Activated CD8-positive, alpha-beta memory T cell treated with anti-CD3 and anti-CD28 coated beads for 48 hours (primary cell): ENCODE data around the gene SEMA3B.
"Not testable (repeated sequence)": the region's sequence is repeated elsewhere in the genome, so short reads cannot be mapped to it uniquely, and the experiment has no call there.

Experiments
- DNase-seq, 3 experiments: peaks; one replicate each; pipeline ENCODE4 v3.0.0-alpha.2; 2020; ENCODE audit warnings: low read depth in 2 of 3, low spot score in 2 of 3

SEMA3B gene

DNA sequence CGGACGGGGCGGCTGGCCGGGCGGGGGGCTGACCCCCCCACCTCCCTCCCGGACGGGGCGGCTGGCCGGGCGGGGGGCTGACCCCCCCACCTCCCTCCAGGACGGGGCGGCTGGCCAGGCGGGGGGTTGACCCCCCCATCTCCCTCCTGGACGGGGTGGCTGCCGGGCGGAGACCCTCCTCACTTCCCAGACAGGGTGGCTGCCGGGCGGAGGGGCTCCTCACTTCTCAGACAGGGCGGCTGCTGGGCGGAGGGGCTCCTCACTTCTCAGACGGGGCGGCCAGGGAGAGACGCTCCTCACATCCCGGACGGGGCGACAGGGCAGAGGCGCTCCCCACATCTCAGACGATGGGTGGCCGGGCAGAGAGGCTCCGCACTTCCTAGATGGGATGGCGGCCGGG, 43.1 kb downstream of the SEMA3B start:
- not testable (repeated sequence) for DNase-seq

DNA sequence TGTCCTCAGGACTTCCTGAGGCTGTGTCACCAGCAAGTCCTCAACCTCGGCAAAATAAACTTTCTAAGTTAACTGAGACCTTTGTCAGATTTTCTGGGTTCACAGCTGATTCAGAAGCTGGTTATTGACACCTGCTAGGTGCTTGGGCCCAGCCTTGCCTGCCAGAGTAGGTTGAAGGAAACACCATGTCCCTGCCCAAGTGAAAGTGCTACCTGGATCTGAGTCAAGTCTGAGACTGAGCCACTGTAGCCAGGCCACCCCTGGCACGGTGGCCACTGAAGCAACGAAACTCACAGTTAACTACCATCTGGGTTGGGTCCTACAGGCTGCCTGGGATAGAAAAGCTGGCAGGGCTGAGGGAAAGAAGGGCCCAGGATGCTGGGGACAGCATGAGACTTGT, 45.4 kb downstream of the SEMA3B start:
- no peak for DNase-seq

DNA sequence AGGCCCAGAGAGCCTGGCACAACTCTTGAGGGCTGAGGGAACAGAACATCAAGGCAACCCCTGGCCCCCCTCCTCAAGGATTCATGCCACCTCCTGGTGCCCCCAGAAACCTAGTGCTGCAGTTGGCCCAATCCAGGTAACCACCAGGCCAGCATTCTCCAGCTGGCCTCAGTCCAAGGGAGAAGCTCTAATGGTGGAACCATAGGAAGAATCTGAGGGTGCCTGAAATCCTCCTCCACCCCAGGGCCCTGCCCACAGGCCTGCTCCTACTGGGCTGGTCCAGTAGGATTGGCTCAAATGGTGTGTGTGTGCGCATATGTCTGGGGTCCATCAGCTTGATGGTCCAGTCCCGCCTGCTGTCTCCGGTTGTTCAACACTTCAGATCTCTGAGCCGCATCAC, 45.9 kb downstream of the SEMA3B start:
- no peak for DNase-seq

DNA sequence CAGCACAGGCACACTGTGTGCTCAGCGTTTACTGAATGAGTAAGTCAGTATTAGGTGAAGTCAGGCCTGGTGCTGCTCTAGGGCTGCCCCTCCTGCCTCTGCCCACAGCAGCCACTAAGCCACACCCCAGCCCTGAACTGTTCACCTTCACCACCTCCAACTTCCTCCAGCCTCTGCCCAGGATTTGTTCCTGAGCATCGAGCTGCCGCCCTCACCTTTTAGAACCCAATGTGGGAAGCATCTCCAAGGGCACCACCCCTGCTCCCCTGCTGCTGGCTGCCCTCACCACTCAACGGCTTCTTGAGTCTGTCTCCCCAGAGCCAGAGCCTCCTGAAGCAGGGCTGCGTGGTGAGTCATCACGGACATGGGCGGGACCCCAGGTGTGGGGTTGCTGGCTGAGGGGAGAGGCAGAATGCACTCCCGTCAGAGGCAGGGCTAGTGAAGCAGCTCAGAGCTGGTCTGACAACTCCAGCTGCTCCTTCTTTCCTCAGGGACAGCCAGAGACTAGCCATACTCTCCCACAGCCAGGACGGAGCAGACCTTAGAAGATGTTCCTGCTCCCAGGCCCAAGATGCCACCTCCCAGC, 47.8 kb downstream of the SEMA3B start:
- DNase-seq = no peak

DNA sequence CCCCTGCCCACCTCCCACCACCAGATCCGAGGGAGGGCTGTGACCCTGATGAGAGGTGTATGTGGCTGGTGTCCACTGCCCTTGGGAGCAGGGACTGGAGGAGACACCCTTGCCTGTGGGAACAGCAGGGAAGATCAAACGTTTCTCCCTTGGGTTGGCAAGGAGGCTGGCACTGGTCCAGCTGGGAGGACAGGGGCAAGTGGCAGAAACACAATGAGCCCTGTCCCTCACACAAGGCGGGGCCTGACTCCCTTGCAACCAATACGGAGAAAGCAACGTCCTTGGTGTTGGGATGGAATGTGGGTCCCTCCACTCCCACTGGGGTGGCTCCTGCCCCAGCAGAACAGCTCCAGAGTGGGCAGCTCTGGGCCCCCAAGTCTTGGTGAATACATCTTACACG, 48.4 kb downstream of the SEMA3B start:
- DNase-seq = no peak

DNA sequence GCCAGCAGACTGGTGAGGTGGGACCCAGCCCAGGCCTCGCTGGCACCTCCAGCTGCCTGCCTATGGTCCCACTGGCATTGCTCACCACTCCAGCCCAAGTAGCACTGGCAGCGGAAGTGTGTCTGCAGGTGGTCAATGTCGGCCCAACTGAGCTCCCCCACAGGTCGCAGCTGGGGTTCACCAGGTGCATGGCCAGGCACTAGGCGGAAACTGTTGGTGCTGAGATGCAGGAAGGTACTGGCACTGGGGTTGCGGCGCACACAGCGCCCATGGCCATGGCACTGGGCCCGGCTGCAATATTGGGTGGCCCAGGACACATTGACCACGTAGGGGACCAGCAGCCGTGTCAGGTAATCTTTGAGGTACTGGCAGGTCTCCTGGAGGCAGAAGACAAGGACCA, 49.2 kb downstream of the SEMA3B start:
- DNase-seq = no peak

DNA sequence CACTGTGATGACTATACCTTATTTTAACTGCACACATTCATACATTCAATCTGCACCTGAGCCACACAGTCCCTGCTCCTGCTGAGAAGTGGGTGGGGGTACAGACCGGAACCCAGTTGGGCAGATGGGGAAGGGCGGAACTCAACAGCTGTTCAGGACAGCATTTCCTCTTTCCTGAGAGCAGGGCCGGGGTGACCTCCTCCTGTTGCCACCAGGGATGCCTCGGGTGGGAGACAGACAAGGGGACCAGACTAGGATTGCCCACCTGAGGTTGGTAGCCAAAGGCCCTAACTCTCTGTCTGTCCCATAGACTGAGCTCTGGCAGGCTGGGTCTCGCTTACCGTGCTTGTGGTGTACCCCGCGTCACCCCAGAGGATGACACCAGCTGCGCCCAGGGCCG, 49.7 kb downstream of the SEMA3B start:
- DNase-seq = no peak

DNA sequence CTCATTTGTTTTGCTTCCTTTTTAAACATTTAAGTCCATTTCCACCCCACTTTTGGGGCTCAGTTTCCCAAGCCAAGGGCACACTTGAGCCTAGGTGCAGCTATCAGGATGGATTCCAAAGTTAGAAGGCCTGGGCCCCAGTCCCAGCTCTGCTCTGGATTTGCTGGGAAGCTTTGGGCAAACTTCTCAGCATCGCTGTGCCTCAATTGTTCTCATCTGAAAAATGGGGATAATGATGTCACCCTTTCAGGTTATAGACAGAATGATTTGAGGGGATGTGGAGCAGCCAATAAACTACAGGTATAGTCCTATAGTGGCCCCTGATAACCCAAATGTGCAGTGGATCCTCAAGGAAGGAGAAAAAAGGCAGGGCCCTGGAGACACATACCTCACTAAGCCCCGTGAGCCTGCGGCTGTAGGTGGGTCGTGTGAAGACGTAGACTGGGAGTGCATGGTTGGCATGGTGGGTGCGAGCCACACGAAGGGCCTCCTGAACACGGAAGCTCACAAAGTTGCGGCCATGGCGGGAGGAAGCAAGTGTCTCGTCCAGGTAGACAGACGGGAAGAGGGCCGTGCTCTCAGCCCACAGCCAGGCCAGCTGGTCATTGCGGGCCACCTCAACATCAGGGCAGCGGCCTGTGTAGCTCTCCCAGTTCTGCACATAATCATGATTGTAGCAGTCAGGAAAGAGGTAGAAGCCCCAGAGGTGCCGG, 50.4 kb downstream of the SEMA3B start:
- DNase-seq = no peak

DNA sequence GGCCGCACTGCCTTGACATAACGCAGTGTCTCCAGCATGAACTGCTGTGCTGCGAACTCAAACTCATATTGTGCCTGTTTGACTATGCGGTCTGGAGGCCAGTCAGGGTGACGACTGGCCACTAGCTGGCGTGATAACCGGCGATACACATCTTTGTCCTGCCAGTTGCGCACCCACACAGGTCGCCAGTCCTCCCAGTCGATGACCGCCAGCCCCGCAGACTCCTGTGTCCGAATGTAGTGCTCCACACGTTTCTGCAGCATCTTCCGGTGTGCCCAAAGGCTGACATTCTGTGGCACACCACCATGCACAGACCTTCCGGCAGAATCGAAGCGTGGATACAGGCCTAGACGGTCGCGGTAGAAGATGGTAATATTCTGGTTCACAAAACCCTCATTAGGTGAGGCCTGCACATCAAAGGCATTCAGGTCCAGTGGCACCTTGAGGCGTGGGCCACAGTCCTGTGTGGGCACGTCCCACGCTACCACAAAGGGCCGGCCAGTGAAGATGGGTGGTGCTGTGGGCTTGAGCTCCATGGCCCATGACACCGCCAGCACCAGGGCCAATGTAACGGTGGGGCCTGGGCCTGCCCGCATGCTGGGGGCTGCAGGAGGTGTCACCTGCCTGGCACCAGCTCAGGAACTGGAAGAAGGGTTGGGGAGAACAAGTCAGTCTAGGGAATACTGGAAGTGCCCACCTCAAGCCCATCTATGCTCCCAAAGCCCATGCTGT, 51.1 kb downstream of the SEMA3B start:
- no peak for DNase-seq

DNA sequence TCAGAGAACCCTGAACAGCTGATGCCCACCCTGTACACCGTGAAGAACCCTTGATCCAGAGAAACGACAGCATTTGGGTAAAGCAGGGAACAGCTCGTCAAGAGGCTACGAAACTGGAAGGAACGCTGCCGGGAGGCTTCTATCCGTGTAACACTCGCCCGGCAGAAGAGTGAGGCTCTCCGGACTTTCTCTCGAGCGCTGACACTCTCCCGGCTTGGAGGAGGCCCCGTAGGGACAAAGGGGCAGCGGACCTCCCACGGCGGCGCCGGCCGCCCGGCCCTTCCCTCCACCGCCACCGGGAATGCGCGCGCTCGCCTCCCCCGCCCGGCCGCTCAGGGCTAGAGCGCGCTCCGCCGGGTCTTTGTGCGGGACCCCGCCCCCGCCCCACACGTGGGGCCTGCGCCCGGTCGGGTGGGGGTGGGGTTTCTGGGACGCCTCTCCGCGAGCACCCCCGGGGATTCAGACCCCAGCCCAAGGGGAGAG, 51.9 kb downstream of the SEMA3B start:
- no peak for DNase-seq

DNA sequence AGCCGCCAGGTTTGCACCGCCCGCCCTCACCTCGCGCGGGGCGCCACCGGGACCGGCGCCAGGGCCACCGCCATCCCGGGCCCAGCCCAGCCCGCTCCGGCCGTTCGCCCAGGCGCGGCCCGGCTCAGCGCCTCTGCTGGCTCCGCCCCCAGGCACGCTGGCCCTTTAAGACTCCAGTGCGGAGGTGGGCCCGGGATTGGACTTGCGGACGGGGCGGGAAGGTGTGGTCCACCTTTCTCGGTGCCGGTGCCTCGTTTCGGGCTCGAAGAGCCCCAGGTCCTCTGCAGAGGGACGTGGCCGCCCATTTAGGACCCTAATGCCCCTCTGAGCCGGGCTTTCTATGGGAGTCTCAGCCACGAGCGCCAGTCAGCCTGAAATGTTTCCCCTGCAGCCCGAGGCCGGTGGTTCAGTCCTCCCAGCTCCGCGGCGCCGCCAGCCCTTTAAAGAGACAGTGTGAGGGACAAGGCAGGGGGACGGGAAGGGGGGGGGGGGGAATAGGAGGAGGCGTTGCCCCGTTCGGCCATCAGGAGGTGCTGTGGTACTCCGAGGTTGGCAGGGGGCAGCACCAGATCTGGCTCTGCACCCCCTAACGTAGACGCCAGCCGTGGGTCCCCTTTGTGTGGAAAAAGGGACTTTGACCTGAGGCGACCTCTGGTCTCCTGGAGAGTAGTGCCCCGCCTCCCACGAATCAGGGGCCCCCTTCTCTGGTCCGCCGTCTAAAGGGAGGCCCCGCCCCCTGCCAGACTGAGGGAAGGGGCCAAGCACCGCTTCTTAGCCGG, 52.6 kb downstream of the SEMA3B start:
- peak in 2 of 3 experiments; percentile 67 to 78 for DNase-seq

DNA sequence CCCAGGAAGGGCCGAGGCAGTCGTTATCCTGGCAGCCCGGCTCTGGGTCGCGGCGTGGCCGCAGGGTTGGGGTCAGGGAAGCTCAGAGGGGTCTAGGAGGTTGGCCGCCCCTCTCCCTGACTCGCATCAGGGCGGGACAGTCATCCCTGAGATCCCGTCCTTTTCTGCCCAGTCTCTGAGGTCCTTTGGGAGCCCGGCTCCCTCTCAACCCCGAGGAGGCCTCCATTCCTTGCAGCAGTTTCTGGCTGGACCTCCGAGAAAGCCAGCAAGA, 53.1 kb downstream of the SEMA3B start:
- no peak for DNase-seq

DNA sequence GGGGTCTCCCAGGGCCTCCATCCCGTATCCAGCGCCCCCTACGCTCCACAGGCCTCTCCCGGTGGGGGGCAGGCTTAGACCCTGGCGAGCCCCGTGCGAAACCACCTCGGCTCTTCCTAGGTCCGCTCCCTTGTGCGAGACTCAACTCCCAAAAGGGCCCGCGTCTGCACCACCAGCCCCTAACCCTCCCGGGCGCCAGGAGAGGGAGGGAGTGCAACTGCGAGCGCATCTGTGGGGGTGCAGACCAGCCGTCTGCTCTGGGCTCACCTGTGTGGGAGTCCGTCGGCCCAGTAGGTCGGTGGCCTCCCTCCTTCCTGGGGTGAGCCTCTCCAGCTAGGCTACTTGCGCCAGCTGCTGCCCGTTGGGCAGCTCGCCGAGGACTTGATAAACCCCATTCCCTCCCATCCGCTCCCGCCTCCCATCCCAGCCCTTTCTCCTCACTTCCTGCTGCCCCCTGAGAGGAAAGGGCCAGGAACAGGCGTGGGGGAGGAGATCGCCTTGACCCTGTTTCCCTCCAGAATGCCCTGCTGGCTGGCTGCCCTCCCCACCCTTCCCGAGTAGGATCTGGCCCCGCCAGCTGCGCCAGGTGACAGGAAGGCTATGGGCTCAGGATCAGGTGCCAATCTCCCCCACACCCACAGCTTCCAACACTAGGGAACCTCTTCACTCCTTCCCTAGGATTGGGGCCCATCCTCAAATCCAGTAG, 53.6 kb downstream of the SEMA3B start, which contains the start of gene HYAL2:
HYAL2 (minus strand) TSS at position 360 of the 706 bp plus-strand sequence. CDS start 2,256 bp downstream, outside the sequence.
- no peak for DNase-seq

DNA sequence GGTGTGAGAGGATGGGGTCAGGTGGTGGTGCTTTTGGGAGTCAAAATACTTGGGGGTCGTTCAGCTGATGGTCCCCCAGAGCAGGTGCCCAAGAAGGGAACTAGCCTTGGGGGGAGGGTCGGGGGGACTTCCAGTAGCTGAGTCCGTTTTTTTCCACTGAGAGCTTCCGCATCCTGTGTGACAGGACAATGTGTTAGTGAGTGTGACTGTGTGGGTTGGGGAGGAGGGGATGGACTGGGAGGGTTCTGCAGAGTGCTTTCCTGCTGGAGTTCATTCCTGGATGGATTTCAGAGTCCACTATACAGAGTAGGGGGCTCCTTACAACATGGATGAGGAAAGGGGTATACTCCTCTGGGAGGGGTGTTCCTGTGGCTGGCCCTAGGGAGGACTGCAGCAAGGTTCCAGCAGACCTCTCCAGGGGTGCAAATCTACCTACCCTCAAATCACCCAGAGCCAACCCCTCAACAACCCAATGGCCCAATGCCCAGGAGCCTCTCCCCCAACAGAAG, 54.2 kb downstream of the SEMA3B start:
- no peak for DNase-seq

DNA sequence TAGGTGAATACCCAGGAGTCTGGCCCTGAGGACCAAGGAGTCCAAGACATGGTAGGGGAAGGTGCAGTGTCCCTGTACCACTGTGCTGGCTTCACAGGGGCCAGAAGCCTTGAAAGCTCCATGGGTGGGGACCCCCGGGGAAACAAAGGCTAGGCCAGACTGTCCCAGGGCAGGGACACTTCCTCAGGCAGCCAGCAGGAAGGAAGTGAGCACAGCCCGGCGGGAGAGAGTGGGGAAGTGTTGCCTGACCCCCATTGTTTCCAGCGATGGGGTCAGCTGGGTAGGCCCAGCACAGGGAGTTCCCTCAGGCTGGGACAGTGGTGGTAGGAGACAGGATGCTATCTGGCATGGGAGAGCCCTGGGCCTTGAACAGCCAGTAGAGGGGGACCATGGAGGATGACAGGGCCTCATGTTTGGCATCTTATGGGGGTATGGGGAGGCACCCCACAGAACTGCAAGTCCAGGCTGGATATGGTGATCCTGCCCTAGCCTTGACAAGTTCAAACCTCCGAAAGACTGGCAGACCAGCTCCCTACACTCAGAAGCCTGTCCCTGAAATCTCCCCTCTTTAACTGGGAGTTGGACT, 54.8 kb downstream of the SEMA3B start:
- DNase-seq = no peak

DNA sequence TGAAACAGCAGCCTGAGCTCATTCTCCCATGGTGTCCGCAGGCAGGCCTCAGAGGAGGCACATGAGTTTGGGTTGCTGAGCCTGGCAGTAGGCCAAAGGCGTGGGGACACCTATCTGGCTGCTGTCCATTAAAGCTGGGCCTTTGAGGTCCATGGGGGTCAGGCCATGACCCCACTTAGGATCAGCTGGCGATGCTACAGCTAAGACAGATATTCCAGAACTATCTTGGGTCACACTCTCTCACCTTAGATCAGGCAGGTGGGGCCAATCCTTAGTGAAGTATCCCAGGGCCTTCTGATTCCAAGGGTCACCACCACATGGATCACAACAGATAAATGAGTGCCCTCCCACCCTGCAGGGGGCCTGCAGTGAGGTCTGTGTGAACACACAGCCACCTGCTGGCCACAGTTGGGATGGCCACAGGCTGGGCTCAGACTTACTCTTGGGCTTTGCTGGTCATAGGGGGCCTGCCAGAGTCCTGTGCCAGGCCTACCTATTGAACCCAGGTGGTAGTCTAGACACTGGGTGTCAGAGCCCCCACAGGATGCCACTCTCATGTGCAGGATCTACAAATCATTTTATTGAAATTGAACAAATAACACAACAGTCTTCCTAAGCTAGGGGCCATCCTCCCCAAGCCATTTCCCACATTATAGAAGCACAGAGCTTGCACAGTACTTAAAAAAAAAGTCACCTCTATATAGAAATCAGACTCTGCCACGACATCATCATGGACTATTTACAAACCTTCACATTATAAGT, 55.6 kb downstream of the SEMA3B start:
- DNase-seq = no peak

DNA sequence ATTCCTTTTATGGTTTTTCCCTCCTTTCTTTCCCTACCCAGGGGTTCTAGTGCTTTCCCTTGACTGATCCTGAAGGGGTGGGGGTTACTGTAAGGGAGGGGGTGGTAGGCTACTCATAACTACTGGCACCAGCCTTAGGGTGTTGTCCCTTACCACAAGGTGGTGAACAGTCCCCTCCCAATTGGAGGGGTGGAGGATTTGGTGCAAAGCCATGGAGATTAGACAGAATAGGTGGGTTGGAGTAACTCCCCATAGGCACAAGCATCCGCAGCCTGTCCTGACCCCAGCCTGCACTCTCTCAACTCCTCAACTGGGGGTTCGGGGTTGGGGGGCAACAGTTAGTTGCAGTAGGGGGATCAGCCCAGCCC, 56.1 kb downstream of the SEMA3B start:
- DNase-seq = no peak

DNA sequence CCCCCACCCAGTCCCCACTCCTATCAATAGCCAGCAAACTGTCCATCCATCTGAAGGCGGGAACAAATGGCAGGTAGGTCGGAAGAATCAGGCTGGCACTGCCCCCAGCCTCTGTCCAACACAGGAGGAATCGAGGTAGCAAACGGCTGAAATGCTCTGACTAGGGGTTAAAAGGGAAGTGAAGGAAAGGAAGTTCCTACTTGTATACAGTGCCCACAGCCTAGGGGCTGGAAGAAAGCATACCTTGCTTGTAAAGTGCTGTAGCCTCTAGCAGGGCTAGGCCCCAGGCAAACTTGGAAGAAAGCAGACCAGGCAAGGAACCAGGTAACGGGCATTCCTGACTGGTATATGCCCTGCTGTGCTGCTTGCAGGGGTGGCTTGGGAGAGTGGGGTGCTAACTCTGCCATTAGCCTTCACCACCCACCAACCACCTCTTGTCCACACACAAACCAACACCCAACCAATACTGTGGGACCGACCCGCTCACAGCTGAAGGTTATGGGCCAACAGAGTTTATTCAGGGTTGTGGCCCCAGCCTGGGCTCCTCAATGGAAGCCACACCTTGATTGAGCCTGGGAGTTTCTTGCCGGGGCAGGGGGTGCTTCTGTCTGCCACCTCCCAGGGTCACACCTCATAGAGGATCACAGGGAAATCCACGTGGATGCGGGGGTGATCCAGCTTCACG, 56.7 kb downstream of the SEMA3B start:
- DNase-seq = no peak

DNA sequence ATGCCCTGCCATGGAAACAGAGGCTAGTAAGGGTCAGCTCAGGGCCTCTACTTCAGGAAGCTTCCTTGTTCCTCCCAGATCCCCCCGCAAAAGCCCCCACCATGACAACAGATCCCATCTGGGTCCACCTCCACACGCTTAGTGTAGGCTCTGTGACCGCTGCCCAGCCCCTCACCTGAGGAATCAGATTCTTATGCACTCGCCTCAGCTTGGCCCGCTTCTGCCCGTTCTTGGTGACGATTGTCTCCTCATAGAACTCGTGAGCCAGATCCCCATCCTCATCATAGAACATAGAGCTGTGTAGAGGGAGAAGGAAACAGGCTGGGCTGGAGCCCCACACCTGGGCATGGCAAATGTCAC, 57.2 kb downstream of the SEMA3B start:
- DNase-seq = no peak
